ENCODE measurements around the gene DIP2B.

DIP2B gene

DNA sequence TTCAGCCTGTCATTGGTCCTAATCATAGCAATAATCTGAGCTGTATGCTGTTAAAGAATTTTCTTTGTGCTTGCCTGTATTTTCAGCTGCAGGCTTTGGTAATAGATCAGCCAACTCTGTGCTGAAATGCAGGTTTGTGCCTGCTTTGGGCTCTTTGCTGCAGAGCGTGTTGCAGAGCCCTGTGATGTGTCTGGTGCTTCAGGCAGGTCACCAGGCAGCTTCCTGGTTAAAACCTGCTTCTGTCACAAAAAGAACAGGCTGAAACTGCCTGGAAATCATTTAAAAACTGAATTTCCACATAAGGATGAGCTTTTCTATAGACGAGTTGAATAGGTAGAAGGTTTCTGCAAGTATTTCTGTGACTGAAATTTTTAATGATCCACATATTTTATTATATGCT lies 3.1 kb downstream of the DIP2B start:
- Histone ChIP-seq H3K4me2 (ENCODE audit: low read depth, low read length, poor library complexity, severe bottlenecking) (no peak overlapping the region), H3K27me3 (ENCODE audit: low read length) (no peaks in the 10 kb centered on the region), H3K4me3 (ENCODE audit: insufficient read depth, low read length, poor library complexity, severe bottlenecking) (no peak overlapping the region), H3K27ac (ENCODE audit: low read depth, low read length) (no peak overlapping the region), H3K36me3 (ENCODE audit: low read length) (no peaks in the 10 kb centered on the region), H3K9me3 (ENCODE audit: insufficient read depth, low read length) (no peaks in the 10 kb centered on the region), H4K20me1 (ENCODE audit: low read depth, low read length) (peaks cover 13% of the 10 kb centered on the region; the same call in 1 of the 2 replicates), H2AFZ (ENCODE audit: low read depth, low read length, severe bottlenecking) (no peak overlapping the region), H3K79me2 (ENCODE audit: insufficient read depth, low read length) (peaks cover 38% of the 10 kb centered on the region), H3K9ac (ENCODE audit: low read length) (no peak overlapping the region), H3F3A (ENCODE audit: insufficient read depth) (peaks cover 7% of the 10 kb centered on the region; the same call in 1 of the 2 replicates), H3K9me2 (replicated peaks; ENCODE audit: insufficient read depth, low read length) (no peaks in the 10 kb centered on the region)
- TF ChIP-seq, protein P1, sequence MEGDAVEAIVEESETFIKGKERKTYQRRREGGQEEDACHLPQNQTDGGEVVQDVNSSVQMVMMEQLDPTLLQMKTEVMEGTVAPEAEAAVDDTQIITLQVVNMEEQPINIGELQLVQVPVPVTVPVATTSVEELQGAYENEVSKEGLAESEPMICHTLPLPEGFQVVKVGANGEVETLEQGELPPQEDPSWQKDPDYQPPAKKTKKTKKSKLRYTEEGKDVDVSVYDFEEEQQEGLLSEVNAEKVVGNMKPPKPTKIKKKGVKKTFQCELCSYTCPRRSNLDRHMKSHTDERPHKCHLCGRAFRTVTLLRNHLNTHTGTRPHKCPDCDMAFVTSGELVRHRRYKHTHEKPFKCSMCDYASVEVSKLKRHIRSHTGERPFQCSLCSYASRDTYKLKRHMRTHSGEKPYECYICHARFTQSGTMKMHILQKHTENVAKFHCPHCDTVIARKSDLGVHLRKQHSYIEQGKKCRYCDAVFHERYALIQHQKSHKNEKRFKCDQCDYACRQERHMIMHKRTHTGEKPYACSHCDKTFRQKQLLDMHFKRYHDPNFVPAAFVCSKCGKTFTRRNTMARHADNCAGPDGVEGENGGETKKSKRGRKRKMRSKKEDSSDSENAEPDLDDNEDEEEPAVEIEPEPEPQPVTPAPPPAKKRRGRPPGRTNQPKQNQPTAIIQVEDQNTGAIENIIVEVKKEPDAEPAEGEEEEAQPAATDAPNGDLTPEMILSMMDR (IDR thresholded peaks at IDR 0.05; ENCODE audit: insufficient read depth, low read length, poor library complexity, severe bottlenecking), result no peak
- TF ChIP-seq EZH2phosphoT487 (conservative IDR thresholded peaks at IDR 0.05; ENCODE audit: low read length), result no peak

DNA sequence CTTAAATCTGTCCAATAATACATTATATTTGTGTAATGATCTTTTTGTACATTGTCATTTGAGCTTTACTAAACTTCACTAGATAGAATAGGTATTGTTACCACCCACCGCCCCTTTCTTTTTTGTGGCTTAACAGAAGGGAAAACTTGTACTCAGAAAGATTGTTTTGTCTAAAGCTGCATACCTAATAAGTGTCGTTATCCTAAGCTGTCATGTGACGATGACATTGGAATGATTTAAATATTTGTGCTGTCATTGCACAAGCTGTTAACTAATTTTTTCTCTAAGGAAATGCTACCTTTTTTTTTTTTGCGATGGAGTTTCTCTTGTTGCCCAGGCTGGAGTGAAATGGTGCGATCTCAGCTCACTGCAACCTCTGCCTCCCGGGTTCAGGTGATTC lies 3.6 kb downstream of the DIP2B start:
- Histone ChIP-seq H2AFZ (ENCODE audit: low read depth, low read length, severe bottlenecking) (no peak overlapping the region), H3K27ac (ENCODE audit: low read depth, low read length) (no peak overlapping the region), H3K4me3 (ENCODE audit: insufficient read depth, low read length, poor library complexity, severe bottlenecking) (no peak overlapping the region), H3K4me2 (ENCODE audit: low read depth, low read length, poor library complexity, severe bottlenecking) (no peak overlapping the region), H3K9me2 (replicated peaks; ENCODE audit: insufficient read depth, low read length) (no peaks in the 10 kb centered on the region), H3F3A (ENCODE audit: insufficient read depth) (peaks cover 7% of the 10 kb centered on the region; the same call in 1 of the 2 replicates), H3K9me3 (ENCODE audit: insufficient read depth, low read length) (no peaks in the 10 kb centered on the region), H3K9ac (ENCODE audit: low read length) (no peak overlapping the region), H3K79me2 (ENCODE audit: insufficient read depth, low read length) (peaks cover 38% of the 10 kb centered on the region), H4K20me1 (ENCODE audit: low read depth, low read length) (peaks cover 13% of the 10 kb centered on the region; the same call in 1 of the 2 replicates), H3K36me3 (ENCODE audit: low read length) (no peaks in the 10 kb centered on the region), H3K27me3 (ENCODE audit: low read length) (no peaks in the 10 kb centered on the region)
- TF ChIP-seq, protein P1 (IDR thresholded peaks at IDR 0.05; ENCODE audit: insufficient read depth, low read length, poor library complexity, severe bottlenecking), result no peak
- TF ChIP-seq EZH2phosphoT487 (conservative IDR thresholded peaks at IDR 0.05; ENCODE audit: low read length), result no peak

DNA sequence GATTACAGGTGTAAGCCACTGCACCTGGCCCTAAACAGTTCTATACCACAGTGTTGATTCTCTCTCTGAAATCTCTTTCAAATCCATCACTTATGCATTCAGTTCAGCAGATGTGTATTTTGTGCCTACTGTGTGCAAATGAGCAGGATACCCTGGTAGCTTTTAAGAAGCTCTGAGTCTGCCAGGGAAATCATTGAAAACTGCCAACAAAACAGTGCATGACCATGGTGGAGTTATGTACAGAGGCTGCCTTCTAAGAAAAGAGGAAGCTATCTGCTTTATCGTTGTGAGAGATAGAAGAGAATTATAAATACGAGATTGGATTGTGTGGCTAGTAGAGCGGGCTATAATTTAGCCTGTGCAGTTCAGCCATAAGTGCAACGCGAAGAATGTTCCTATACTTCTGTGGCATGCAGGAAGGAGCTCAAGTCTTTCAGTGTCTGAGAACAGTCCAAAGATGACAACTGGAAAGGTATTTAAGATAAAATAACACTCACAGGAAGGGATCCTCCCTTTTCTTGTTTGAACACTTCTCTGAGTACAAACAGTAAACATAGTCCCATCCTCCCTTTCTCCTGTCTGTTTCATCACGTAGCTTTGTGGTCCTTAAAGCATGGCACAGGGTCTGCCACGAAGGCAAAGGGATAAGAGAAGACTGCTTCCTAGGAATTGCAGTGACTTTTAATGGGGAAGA lies 4.3 kb downstream of the DIP2B start:
- H3K4me2 ChIP-seq (ENCODE audit: low read depth, low read length, poor library complexity, severe bottlenecking), result no peak overlapping the region

More for the DNA sequence above, 4.3 kb downstream of the DIP2B start:
- Histone ChIP-seq H3K9ac (ENCODE audit: low read length) (no peak overlapping the region), H3K27me3 (ENCODE audit: low read length) (no peaks in the 10 kb centered on the region), H3K9me3 (ENCODE audit: insufficient read depth, low read length) (no peaks in the 10 kb centered on the region), H4K20me1 (ENCODE audit: low read depth, low read length) (peaks cover 13% of the 10 kb centered on the region; the same call in 1 of the 2 replicates), H3K79me2 (ENCODE audit: insufficient read depth, low read length) (peaks cover 38% of the 10 kb centered on the region), H2AFZ (ENCODE audit: low read depth, low read length, severe bottlenecking) (no peak overlapping the region), H3K36me3 (ENCODE audit: low read length) (no peaks in the 10 kb centered on the region), H3K9me2 (replicated peaks; ENCODE audit: insufficient read depth, low read length) (no peaks in the 10 kb centered on the region), H3K4me3 (ENCODE audit: insufficient read depth, low read length, poor library complexity, severe bottlenecking) (no peak overlapping the region), H3F3A (ENCODE audit: insufficient read depth) (peaks cover 7% of the 10 kb centered on the region; the same call in 1 of the 2 replicates), H3K27ac (ENCODE audit: low read depth, low read length) (no peak overlapping the region)
- TF ChIP-seq EZH2phosphoT487 (conservative IDR thresholded peaks at IDR 0.05; ENCODE audit: low read length), result no peak
- TF ChIP-seq, protein P1 (IDR thresholded peaks at IDR 0.05; ENCODE audit: insufficient read depth, low read length, poor library complexity, severe bottlenecking), result no peak

Data from SU-DHL-6 (cell line).